Measurements from ENCODE around the gene CLUH. TPM values are rescaled to one million over a fixed set of nuclear protein-coding genes. Genes with fewer than 3 reads are reported as not detected.

Gene CLUH
- polyA plus RNA-seq, 3 donors, result 53.5 to 74.8 (median 63.5) TPM

Other genes starting within 250 kb of the CLUH start
- 10 to 100 TPM; 33.1 to 37.8 (median 36.0) TPM for gene METTL16, start 199.9 kb downstream of the CLUH start, polyA plus RNA-seq (ENCODE audit: insufficient read length in 3 of 3)
- 100 to 1,000 TPM; 117 to 163 (median 139) TPM for gene PAFAH1B1, start 118.1 kb downstream of the CLUH start, polyA plus RNA-seq (ENCODE audit: insufficient read length in 3 of 3)
- gene CCDC92B, start 37.9 kb upstream of the CLUH start, polyA plus RNA-seq (ENCODE audit: insufficient read length in 3 of 3), result under 1 TPM; 0.14 to 0.43 (median 0.27) TPM
- 10 to 100 TPM; 26.3 to 33.3 (median 27.0) TPM for gene RAP1GAP2, start 84.7 kb upstream of the CLUH start, polyA plus RNA-seq (ENCODE audit: insufficient read length in 3 of 3)

All from renal pelvis (tissue), 3 donors.